ENCODE results near the gene ZBTB20.

- no peak for TF ChIP-seq CTCF (IDR thresholded peaks at IDR 0.05; ENCODE audit: insufficient read depth, low read length, poor library complexity, severe bottlenecking)
- TF ChIP-seq EZH2phosphoT487 (conservative IDR thresholded peaks at IDR 0.05; ENCODE audit: low read length) = no peak
Observed at GRCh38 chr3:115099986-115100571, 47.0 kb downstream of the ZBTB20 start.

Measured in SU-DHL-6 (cell line).